HG02852 (cell line): ENCODE results near the gene ZBTB46.

ENCODE experiments used
- ATAC-seq: cut with Tn5 transposase; IDR thresholded peaks from one replicate; pipeline ENCODE4 v1.9.1; 2021; ENCODE audit warnings: mild to moderate bottlenecking, moderate library complexity; ENCODE audit not compliant: unreplicated experiment

ZBTB46 gene

DNA sequence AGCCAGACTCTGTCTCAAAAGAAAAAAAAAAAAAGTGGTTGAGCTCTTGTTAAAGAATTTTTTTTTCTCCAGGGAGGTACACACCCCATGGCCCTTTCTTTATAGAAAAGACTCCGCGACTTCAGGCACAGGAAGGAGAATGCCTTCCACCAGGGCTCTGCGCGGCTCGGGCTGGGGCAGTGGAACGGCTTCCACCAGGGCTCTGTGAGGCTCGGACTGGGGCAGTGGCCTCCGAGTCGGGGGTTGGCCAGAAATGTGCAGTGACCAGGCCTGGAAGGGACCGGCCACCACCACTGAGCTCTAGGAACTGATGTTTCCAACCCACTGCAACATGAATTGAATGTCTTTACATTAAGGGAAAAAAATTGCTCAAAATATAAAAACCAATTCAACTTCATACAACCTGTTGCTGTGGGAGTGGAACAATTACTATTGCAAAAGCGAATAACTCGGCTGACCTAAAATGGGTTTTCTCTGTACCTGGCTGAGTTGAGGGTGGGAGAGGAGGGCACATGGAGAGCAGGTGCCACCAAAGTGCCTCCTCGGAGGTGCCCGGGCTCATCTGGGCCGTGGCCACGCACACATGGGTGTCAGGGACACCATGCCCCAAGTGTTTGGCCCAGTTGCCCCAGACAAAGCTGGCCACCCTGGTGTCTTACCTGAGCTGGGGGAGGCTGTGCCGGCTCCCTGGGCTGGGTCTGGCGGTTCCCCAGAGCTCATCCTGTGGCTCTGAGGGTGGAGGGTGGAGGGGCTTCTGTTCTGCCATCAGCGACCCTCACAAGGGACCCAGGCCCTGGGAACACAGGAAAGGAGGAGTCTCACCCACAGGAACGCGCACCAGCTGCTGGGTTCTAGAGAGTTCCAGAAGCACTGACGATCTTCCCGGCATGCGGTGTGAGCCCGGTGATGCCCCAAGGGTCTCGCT is 62.2 kb downstream of the ZBTB46 start:
- no peak for ATAC-seq

DNA sequence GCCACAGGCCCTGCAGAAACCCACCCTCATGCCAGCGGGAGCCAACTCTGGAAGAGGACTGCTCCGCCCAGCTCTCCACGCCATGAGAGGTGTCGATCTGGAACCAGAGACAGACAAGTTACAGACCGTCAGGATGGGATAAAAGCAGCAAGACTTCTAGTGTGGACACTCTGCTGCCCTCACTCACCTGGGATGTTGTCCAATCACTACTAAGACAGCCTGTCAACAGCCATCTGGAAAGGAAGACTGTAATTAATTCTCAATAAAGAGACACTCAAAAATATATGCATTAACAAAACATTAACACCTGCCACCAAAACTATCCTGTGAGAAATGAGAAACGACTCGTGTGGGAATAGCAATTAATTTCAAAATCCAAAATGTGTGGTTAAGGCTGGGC is 63.2 kb downstream of the ZBTB46 start:
- ATAC-seq, result no peak

DNA sequence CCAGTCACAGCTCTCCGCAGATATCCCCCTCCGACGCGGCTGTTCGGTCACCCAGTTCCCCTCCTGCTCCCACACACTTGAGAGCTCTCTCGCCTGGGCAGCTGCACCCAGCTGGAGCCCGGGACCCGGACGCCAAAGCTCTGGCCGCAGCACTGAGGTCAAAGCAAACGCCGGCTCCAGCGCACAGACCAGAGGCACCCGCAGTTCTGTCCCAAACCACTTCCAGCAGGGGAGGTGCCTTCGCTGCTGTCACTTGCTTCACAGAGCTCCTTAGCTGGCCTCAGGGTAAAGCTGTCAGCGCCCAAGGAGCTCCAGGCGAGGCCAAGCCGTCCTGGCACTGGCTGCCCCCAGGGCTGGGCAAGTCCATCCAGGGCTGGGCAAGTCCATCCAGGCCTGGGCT is 63.6 kb downstream of the ZBTB46 start:
- no peak for ATAC-seq

DNA sequence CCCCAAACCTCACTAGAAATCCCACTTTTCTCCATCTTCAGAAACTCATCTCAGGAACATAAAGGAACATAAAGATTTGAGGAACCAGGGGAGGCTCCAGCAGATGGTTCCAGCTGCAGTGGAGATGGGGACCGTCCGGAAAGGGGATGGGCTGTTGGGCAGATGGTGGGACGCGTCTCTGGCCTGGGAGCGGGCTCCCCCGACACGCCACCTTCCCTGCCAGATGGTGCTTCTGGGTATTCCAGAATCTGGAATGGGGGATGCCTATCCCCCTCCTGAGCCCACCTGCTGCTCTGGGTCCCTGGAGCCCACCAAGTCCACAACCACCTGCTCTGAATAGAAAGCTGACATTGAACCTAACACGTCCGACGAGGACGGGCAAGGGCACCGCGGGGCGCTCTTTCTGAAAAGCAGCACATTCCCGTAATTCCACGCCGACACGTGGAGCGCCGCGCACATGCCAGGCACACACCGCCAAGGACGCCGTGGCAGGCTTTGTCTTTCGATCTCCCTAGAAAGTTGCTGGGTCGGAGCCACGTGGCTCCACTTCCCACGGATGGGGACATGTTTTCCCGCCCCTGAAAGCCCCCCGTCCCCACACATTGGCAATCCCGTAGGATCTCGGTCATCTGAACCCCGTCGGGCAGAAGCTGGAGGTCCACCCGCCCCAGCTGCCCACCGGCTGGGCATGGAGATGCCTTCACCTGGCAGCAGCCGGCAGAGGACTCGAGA is 64.2 kb downstream of the ZBTB46 start:
- ATAC-seq, result no peak

DNA sequence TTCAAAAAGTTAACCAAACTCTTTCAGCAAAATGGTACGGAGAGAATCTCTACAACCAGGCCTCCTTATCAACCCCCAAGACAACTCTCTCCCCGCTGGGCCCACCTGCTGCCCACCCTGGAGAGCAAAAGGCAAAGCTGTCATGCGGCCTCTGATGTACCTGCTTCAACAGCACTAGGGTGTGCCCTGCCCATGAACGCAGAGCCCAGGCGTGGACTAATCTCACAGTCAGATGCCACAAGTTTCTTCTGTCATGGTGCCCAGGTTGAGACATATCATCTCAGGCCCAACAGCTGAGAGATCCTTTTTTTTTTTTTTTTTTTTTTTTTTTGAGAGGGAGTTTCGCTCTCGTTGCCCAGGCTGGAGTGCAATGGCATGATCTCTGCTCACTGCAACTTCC is 65.2 kb downstream of the ZBTB46 start:
- ATAC-seq, result no peak

DNA sequence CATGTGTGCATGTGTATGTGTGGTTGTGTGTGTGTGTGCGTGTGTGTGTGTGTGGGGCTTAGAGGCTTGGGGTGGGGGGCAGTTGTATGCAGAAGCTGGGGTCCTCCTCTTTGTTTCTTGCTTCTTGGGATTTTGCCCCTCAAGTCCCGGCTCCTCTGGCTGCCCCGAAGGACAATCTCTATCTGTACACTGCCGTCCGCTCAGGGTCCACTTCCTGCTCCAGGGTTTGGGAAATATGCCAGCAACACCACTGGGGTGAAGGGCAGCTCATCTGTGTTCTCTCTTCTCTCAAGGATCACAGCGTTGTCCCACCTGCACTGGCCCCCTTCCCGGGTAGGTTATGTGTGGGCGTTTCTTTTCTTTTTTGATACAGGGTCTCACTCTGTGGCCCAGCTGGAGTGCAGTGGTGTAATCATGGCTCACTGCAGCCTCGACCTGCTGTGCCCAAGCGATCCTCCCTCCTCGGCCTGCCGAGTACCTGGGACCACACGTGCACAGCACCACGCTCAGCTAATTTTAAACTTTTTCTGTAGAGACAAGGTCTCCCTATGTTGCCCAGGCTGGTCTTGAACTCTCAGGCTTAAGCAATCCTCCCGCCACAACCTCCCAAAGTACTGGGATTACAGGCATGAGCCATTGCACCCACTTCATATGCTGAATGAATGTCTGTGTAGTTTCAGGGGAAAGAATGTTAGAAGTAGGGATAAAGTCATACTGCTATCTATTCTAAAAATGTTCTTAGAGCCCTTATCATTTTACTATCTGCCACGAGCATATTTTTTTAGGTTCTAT is 65.8 kb downstream of the ZBTB46 start:
- ATAC-seq, result no peak

DNA sequence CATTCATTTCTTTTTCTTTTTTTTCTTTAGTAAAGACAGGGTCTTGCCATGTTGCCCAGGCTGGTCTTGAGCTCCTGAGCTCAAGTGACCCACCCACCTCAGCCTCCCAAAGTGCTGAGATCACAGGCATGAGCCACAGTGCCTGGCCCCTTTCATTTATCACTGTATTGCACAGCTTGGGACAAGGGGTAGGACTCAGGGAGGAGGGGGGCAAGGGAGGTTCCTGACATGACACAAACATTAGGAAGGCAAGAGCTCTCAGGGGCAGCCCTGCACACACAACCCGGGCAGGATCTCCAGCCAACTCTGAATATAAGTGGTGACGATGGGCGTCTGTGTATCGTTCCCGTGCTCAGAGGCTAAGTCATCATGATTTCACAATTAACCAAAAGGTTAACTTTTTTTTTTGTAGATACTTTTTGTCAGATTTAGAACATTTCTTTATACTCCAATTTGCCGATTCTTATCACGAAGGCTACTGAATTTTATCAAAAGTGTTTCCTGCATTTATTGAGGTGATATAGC is 71.6 kb downstream of the ZBTB46 start:
- ATAC-seq, result no peak

DNA sequence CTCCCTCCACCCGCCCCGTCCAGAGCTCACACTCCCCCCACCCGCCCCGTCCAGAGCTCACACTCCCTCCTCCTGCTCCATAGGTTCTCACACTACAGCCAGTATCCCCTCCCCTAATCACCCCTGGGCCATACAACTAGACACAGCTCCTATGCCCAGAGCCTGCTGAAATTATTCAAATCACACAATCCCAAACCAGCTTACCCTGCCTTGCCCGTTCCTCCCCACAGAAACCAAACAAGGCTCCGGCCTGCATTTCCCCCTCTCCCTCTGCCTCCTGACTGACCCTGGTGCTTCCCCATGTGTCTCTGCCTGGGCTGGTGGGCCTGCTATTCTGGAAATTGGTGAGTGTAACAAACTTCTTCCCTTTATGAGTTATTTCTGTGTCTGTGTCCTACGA is 72.9 kb downstream of the ZBTB46 start:
- ATAC-seq, result no peak

DNA sequence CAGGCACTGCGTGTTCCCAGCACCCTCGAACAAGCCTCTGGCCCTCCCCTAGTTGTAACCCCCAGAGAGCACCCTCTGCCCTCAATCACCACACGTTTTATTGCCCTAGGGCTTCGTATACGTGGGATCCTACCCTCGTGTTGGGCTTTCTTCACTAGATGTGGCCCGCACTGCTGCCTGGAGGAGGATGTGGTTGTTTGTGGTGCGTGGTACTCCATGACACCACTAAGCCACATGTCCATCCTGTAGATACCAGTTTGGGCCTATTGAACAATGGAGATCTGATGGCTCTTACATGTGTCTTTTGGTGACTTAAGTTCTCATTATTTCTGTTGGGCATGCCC is 74.4 kb downstream of the ZBTB46 start:
- ATAC-seq, result no peak

DNA sequence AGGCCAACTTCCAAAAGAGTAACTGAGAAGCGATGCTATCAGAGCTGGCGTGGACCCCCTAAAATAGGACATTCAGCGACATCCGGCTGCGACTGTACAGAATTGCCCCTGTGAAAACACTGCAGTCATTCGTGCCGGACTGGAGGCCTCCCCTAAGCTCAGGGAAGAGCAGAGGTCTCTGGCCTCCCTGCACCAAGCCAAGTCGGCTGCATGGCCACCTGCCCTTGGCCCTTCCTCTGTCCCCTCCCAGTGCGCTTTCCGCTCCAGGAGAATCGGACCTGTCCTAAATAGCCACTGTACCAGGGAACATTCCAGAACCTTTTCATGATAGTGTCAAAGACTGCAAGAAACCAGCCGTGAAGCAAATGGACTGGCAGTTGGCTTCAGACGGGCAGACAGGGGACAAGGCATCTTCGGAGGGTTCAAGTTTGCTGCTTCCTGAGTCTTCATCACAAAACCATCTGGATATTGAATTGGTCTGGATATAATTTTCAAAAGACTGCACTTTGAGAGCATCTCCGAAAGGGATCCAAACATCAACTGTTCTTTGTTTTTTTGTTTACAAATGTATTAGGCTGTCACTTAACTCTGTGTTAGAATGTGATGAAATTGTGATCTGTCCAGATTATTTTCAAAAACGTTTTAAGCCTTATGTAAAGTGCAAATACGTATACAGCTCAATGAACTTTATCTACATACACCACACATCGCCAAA is 75.0 kb downstream of the ZBTB46 start:
- ATAC-seq, result no peak

DNA sequence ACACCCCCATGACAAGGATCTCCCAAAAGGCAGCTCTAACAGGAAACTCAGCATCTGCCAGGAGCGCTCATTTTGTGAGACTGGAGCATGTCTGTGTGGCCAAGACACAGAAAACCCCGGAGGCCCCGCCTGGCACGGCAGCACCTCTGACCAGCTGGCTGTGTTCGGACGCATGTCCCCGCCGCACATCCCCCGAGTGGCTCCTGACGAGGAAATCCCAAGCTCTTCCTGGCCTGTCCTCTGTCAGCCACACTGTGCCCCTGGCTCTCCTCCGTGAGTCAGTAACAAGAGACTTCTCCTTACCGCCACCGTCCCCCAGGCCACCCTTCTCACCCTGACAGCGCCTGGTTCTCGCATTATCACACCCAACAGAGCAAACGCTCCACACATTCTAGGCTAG is 77.1 kb downstream of the ZBTB46 start:
- no peak for ATAC-seq

DNA sequence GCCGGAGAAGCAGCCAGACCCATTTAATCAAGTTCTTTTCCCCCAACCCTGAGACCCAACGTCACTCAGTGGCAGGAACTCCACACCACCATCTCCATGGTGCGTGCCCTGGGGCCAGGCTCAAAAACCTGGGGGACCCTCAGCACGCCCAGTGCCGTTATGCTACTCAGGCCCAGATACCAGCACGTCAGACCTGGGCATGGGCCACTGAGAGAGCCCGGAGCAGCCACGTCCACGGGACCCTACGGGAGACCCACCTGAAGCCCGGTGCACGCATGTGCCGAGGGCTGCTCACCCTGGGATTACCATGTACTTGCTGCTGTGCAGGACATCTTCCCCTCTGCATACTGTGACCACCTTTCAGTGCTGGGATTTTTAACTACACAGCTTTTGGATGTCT is 77.7 kb downstream of the ZBTB46 start:
- no peak for ATAC-seq

DNA sequence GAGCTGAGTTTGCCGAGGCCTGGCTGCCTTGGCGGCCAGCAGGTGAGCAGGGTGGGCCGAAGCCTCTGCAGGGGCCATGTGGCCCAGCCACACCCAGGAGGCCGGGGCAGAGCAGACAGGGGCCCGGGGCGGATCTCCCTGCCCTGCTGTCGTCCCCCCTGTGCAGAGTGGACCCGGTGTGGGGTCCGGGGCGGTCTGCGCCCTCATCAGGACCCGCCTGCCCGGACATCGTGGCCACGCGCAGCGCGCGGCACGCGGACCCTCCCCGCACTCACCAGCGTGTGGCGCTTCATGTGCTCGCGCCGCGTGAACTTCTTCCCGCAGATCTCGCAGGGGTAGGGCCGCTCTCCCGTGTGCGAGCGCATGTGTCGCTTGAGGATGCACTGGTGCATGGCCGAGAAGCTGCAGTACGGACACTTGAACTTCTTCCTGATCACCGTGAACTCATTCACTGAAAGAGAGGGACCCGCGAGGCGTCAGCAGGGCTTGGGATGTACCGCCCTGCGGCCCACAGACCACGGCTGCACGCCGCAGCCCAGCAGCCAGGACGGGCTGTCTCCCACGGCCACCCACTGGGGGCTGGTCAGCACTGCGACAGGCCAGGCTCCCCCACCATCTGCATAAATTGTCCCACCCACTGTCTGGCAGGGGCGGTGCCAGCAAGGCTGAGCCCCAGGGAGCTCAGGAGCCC is 78.5 kb downstream of the ZBTB46 start:
- ATAC-seq, result no peak

DNA sequence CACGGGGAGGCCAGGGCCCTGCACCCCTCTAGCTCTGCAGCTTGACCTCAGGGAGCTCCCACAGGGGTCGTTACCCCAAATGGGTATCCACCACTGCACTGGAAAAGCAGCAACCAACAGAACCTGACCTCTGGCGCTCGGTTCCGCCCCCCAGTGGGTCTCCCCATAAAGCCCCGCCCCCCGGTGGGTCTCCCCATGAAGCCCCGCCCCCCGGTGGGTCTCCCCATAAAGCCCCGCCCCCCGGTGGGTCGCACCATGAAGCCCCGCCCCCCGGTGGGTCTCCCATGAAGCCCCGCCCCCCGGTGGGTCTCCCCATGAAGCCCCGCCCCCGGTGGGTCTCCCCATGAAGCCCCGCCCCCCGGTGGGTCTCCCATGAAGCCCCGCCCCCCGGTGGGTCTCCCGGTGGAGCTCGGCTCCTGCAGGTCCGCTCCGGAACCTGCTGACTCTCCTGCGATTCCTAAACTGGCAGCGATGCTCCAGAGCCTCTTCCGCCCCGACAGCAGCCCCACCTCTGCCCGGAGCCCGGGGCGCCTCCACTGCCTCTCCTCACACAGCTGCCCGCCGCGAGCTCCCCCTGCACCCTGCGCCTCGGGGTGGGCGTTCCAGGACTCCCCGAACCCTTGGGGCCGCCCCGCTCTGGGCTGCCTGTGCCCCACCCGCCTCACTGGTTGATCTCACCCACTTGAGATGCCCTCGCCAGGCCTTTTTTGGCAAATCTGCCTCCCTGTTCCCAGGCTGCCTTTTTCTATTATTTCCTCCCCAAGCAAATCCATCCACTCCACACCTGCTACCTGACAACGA is 79.4 kb downstream of the ZBTB46 start:
- no peak for ATAC-seq

DNA sequence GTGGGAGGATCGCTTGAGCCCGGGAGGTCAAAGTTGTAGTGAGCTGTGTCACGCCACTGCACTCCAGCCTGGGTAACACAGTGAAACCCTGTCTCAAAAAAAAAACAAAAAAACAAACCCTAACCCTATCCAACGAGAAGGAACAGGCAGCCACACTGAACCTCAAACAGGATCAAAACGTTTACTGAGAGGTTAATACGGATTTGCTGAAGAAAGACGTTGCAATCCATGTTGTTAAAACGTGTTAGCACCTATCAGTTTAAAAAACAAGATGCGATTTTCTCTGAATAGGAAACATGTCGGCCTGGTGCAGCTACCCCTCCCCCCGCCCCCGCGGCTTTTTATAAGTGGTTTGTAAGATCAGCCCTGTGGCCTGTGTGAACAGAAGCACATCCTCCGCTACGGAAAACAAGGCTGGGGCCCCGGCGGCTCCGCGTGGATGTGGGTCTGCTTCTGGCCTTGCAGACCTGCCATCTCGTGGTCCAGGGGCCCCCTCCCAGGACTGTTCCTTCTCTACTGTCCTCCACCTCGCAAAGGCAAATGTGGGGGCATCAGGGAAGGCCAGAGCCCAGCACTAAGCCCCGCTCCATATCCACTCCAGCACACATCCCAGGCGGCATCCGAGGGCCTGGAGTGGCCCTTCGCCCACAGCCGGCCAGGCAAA is 80.1 kb downstream of the ZBTB46 start:
- ATAC-seq, result no peak

DNA sequence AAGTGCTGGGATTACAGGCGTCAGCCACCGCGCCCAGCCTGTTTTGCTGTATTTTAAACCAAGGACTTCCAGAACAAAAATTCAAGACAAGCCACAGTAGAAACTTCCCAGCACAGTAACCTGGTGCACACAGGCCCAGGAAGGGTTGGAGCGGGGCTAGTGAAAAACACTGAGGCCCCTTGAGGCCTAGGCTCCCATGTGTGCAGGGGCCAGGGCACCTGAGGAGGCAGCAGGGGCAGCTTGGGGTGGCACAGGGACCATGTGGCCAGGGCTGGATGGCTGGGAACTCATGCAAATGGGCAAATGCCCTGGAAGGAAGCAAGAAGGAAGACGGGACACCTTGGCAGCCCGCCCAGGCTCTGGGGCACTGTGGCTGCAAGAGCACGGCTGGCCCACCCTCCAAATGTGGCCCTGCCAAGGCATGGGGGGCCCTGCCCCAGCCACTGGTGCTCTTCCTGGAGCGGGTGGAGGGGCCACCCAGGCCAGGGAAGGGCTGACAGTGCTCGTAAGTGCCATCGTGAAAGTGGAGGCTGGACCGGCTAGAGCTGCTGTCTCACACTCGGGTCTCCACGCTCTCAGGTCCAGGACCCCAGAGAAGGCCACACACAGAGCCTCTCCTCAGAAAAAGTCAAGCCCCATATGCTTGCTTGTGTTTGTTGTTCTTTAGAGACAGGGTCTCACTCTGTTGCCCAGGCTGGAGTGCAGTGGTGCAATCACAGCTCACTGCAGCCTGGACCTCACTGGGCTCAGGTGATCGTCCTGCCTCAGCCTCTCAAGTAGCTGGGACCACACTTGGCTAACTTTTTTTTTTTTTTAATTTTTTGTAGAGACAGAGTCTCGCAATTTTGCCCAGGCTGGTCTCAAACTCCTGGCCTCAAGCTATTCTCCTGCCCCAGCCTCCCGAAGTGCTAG is 81.2 kb downstream of the ZBTB46 start:
- ATAC-seq, result no peak

DNA sequence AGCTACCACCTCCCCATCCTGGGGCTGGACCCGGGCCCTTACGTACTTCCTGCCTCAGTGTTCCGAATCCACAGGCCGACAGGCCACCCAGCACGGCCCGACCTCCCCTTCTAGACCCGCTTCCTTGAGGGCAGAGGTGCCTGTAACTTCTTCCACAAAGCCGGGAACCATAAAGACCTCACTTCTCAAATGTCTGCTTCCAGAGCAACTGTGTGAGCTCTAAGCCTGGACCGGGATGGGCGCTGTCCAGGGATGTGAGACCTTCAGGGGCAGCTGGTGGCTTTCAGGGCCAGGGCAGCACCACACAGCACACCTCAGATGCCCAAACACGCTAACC is 82.2 kb downstream of the ZBTB46 start:
- no peak for ATAC-seq
